Inflammatory macrophage treated with lipopolysaccharide for 4 hours (primary cell): Measurements from ENCODE around the gene BRD7.

ENCODE experiments used
- DNase-seq: peaks from one replicate; pipeline ENCODE4 v3.0.0-alpha.2; 2020

Gene BRD7

DNA sequence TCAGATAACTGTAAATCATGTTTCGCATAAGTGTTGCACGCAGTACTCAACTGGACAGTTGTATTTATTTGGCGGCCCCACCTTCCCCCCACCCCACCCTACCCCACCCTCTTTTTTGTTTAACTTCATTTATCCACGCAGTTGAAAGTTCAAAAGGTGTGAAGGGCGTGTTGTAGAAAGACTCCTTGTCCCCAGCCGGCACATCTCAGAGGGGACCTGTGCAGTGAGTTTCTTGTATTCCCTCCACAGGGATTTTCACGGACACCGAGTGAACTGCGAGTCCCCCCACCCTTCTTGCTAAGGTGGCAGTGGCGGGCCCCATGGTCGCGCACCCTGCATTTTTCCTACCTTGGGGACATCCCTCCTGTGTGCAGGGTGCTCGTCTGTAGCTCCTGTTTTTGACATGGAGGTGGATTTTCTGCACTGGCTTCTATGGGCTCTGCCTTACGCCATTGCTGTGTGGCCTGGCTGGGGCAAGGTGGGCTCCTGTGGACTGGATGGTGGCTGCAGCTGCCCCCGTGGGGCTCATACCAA is 66.2 kb downstream of the BRD7 start:
- no peak for DNase-seq

DNA sequence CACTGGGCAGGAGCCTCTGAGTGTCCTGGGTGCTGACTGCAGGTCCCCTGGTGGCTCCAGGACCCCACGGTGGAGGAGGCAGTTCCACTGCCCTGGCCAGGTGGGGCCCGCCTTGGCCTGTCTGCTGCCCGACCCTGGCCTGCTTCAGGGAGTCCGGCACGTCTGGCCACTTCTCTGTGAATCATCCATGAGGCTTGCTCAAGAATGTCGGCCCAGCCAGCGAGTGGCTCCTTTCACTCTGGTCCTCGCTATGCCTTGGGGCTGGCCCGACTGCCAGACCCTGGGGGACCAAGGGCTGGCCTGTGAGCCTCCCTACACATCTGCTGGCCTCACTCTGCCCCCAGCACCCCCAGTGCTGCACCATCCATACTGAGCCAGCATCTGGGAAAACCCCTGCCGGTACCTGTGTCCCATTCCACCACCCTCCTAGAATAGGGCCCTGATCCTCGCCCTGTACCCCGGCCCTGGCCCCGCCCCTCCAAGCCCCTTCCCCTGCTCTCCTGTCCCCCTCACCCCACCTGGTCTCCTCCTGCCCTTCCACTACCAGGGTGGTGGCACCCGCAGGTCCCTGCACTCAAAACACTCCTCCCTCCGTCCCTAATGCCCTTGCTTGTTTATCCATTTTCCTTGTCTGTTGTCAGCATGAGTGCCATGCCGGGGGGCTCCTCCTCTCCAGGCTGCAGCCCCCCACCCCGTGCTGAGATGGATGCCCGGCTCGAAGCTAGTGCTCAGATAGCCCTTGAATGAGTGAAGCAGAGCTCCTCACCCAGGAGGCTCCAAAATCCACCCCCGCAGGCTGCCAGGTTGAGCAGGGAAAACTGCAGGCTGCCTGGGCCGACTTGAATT is 66.9 kb downstream of the BRD7 start:
- DNase-seq: no peak

DNA sequence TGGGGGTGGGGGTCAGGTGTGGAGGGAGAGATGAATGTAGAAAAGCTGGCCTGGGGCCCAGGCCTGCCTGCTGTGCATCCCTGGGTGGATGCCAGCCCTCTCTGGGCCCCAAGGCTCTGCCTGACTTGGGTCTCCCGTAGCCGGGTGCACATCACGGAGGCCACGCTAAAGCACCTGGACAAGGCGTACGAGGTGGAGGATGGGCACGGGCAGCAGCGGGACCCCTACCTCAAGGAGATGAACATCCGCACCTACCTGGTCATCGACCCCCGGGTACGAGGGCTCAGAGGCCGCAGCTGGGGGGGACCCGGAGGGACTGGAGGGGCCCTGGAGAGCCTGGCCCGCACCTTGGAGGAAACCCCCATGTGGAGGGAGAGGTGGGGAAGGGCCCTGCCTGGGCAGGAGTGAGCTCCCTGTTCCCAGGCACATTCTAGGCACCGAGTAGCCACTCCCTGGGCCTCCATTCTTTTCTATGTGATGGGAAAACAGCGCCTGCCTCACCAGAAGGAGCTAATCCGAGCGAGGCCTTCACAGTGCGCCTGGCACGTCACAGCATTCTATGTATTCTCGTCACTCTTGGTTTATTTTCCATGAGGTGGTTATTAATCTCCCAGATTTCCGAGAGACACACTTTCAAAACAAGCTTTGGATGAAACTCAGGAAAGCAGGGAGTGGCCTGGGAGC is 67.7 kb downstream of the BRD7 start:
- DNase-seq: no peak

DNA sequence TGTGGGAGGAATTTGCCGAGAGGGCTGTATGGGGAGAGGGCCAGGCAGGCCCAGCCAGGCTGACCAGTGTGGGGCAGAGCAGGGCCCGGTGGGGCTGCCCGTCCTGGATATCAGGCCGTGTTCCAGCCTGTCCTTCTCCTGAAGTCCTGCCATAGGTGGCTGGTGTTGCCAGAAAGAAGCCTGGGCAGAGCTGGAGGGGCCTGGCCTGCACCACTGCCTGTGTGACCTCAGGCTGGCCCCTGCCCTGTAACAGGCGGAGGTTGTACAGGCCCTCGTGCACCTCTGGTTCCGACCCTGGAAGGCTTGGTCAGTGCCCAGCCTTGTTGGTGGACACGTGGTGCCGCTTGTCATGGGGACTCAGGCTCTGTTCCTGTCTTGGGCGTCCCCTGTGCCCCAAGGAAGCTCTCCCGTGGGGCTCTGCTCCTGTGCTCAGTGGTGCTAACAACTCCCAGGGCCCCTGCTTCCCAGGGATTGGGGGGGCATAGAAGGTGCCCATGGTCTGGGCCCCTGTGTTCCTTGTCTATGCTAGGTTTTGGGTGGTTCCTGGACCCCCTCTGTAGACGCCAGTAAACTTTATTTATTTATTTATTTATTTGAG is 69.2 kb downstream of the BRD7 start:
- DNase-seq: no peak

DNA sequence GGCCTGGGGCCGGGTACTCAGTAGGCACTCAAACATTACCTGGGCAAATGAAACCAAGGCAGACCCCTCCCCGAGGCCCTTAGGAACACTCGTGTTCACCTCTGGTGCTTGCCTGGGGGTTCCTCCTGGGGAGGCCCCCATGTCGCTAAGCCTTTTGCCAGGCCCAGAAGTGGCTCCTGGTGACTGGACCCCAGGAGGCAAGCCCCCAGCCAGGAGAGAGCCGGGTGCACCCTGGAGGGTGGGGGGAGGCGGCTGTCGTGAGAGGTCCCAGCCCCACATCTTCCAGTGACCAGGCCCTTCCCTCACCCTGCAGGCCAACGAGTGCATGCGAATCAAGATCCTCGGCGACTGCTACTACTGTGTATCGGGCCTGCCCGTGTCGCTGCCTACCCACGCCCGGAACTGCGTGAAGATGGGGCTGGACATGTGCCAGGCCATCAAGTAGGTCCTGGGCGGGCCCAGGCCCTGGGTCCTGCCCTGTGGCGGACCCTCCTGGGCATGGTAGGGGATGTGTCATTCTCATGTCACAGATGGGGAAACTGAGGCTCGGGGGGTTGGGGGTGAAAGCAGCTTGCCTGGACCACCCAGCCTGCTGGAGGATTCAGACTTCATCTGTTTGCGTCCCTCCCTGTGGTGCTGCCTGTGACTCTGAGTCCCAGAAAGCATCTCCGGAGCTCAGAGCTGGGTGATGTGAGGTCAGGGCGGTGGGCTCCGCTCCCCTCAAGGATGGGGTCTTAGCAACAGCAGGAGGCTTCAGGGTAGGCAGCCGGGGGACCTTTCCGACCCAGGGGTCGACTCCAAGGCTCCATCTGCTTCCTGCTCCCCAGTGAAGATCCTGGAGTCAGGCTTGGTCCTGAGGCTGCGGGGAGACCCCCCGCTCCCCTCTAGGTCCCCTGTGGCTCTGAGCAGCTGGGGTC is 69.9 kb downstream of the BRD7 start:
- no peak for DNase-seq

DNA sequence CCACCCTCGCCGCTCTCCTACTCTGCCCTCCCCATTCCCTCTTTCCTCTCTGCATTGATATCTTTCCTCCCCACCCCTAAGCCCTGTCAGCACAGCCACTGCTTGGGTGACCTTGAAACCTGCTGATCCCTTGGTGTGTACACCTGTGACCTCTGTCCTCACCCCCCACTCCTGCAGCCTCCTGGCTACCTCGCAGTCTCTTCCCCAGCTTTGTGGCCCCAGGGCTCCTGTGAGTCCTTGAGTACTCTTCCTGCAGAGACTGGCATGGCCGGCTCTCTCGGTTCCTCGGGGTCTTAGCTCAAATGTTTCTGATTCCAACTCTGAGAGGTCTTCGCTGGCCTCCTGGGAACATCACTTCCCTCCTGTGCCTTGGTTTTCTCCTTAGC is 70.7 kb downstream of the BRD7 start:
- DNase-seq: no peak

DNA sequence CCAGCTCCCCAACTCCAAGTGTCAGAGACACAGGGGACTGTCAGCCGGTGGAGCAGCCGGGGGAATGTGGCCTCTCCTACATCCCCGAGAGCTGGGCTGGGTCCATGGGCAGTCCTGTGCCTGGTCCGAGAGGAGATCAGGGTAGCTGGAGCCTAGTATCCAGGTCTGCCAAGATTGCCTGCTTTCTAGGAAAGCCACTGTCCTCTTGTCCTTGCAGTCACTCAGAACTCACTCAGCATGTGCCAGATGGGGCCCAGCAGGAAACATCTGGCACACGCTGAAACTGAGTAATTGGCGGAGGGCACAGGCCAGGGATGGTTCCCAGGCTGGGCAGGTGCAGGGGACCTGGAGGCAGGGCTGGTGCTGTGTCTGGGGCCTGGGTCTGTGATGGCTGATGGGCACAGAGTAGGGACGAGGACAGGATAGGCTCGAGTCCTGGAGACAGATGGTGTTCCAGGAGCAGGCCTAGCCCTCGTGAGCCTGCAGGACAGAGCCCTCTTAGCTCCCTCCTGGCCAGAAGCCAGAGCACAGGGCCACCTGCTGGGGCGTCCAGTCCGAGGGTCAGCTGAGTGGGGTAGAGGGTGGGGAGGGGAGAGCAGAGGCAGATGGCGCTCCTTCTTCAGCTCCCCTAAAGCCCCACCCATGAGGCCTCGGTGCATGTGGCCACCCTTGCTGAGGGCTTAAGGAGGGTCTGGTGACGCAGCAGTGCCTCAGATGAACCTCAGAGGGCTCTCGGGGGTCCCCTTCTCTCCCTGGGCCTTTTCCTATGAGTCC is 71.3 kb downstream of the BRD7 start:
- no peak for DNase-seq

DNA sequence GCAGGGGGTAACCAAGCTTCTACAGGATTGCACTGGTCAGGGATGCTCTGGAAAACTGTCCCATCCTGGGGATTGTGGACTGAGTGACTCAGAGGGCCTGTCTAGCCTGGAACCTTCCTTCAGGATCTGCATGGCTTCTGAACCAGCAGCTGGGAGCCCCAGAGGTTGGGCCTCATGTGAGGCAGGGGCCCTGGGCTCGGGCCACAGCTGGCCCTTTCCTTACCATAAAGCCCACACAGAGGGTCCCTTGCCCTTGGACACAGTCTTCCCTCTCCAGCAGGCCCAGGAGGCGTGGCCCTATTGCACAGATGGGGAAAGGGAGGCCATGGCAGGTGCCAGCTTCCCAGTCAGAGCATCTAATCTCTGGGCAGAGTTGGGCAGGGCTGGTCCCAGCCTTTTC is 72.0 kb downstream of the BRD7 start:
- no peak for DNase-seq

DNA sequence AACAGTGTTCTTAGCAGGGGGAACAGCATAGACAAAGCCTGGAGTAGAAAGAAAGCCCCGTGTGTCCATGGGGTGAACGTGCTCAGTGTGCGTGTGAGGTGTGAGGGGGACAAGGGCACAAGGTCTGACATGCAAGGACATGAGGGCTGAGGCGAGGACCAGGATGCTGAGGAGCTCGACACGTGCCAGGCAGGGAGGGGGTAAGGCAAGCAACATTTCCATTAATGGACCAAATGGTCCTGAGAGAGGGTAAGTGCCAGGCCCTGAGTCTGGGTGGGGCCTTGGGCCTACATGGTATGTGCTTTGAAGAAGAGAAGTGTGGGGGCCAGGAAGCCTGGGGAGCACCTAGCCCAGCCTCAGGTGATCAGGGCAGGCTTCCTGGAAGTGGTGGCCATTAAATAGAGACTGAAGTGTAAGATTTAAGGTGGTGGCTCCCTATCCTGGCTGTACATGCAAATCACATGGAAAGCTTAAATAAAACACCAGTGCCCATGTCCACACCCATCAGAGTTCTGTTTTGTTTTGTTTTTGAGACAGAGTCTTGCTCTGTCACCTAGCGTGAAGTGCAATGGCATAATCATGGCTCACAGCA is 73.2 kb downstream of the BRD7 start:
- no peak for DNase-seq

DNA sequence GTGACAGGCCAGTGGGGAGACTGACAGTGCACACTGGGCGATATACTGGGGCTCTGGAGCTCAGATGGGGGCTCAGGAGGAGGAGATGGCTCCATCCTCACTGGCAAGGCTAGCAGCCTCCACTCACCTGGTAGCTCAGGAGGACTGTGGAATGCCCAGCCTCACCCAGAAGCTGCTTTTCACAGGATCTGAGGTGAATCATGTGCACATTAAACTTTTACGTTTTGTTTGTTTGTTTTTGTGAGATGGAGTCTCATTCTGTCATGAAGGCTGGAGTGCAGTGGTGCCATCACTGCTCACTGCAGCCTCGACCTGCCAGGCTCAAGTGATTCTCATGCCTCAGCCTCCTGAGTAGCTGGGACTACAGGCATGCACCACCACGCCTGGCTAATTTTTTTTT is 73.8 kb downstream of the BRD7 start:
- DNase-seq: no peak

DNA sequence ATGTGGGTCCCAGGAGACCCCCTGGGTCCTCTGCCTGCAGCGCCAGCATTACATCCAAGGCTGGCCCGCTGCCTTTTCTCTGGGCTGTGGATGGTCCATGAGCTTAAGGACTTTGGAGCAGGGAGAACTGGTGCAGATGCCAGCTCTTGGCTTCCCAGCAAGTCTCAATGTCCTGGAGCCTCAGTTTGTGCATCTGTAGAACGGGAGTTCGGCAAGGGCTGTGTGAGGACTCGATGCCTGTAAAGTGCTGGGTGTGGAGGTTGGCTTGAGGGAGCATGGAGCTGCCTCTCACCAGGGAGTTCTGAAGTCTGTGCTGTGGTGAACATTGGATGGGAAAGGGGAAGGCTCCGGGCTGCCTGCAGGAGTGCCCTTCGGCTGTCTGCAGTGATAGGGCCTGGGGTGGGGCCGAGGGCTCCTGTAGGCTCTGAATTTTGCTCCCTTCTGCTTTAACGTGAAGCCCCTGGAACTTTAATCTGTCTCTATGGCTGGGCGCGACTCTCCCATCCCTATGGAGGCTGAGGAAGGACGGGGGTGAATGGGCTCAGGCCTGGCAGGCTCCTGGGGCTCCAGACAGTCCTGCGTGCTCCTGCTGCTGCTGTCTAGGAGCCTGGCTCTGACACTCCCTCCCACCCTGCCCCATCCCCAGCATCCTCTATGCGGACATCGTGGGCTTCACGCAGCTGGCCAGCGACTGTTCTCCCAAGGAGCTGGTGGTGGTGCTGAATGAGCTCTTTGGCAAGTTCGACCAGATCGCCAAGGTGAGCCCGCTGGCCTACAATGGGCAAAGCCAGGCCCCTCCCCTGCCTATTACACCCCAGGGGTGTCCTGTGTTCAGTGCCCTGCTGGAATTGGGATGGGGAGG is 74.6 kb downstream of the BRD7 start:
- no peak for DNase-seq

DNA sequence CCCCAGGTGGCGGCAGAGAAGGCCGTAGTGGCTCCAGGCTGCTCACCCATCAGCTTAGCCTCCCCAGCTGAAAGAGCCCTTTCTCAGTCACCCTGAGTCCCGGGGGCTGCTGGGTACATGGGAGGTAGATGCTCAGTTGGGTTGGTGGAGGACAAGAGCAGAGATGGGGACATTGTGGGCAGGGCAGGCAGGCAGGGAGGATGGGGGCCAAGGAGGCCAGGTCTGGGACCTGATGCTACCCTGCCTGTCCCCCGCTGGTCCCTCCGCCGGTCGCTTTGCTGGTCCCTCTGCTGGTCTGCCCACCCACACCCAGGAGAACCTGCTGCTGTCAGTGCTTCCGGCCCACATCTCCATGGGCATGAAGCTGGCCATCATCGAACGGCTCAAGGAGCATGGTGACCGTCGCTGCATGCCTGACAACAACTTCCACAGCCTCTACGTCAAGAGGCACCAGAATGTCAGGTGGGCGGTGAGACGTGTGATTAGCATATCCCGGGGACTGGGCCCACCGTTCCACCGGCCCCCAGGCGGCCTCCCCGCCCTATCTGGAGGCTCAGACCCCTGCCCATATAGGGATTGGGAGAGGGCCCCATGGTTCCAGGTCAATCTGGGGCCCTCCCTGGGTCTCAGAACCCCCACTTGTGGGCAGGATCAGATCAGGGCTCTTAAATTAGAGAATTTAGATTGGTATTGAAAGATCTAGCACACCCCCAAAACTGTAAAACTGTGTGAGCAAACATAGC is 75.6 kb downstream of the BRD7 start:
- DNase-seq: no peak

DNA sequence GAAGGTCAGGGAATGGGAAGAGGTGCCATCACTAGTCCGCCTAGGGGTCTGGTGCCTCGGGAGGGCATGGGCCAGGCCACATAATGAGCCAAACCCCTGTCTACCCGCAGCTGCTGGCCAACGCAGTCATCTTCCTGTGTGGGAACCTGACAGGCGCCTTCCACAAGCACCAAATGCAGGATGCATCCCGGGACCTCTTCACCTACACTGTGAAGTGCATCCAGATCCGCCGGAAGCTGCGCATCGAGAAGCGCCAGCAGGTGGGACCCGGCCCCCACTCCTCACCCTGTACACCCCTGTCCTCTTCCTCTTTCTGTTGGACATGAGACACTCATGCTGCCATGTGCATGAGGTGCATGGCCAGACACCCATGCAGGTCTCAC is 76.2 kb downstream of the BRD7 start:
- DNase-seq: no peak

DNA sequence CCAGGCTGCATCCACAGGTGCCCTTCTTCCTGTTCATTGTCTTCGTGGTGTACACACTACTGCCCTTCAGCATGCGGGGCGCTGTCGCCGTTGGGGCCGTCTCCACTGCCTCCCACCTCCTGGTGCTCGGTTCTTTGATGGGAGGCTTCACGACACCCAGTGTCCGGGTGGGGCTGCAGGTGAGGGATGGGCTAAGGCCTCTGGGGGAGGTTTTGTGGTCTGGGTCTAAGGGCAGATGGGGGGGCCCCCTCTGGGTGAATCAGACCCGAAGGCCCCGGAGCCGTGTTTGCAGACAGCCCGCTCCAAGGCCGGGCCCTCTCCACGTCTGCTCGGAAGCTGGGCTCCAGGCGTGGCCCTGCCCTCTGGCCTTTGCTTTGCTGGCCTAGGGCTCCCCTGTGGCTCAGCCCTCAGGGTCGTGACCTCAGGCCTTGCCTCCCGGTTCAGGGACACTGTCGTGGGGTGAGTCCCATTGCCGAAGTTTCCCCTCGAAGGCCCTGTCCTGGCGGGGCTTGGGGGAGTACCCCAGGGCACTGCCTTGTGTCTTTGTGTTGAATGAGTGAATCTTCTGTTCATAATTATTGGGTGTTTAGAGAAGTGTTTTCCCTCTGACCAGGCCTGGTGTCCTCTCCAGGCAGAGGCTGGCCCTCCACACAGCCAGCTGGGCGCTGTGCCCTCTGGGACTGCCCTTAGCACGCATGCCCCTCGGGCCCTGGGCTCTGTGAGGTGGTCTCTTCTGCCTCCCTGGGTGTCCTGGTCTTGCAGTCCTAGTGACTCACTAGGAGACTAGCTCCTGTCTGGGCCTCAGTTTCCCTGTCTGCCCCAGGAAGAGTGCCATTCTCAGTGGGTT is 76.8 kb downstream of the BRD7 start:
- no peak for DNase-seq

DNA sequence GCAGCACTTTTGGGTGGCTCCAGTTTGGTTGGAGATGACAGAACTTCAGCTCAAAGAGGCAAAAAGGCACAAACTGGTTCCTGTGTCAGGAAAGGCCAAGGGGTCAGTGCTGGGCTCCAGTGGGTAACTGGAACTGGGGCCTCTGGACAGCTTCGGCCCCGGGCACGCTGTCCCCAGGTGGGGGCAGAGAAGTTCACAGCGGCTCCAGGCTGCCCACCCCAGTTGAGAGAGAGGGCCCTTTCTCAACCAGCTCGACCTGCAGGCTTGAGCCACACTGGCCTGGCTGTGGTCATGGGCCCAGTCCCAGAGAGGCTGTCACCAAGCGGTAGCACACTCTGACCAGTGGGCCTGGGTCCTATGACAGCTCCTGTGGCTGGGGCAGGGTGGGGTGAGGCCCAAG is 77.9 kb downstream of the BRD7 start:
- DNase-seq: no peak

DNA sequence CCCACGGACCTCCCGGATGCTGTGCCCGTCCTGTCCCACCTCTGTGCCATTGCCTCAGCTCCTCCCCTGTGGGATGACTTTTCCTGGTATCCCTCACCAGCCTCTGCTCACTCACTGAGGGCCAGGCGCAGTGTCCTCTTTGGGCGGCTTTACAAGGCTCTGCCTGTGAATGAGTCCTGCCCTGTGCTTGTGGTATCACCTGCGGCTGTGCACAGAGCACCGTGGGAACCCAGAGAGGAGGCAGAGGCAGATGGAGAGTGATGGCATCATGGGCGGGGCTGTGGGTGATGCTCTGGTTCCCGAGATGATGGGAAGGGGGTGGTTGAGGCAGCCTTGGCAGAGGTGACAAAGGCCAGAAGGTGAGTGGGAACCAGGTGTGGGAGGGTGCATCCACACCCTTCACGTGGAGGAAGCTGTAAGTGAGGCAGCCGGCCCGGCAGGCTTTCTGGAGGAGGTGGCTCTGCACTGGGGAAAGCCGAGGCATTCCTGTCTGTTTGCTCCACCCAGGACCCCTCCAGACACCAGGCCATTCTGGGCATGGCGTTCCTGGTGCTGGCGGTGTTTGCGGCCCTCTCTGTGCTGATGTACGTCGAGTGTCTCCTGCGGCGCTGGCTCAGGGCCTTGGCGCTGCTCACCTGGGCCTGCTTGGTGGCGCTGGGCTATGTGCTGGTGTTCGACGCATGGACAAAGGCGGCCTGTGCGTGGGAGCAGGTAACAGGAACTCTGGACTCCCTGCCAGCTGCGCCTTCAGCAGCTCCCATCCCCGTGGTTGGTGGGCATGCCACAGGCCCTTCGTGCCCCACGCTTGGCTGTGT is 78.6 kb downstream of the BRD7 start:
- no peak for DNase-seq

DNA sequence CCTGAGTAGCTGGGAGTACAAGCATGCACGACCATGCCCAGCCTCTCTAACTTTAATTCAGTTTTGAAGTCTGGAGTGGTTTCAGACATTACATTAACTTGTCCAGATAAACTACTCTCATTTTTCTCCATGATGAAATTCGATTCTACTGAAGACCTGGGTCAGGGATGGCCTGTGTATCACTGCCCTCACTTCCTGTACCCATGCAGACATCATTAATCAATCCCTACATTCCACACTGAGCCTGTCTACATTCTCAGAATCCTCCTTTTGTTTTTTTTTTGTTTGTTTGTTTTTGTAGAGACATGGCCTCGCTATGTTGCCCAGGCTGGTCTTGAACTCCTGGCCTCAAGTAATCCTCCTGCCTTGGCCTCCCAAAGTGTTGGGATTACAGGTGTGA is 79.9 kb downstream of the BRD7 start:
- DNase-seq: no peak

DNA sequence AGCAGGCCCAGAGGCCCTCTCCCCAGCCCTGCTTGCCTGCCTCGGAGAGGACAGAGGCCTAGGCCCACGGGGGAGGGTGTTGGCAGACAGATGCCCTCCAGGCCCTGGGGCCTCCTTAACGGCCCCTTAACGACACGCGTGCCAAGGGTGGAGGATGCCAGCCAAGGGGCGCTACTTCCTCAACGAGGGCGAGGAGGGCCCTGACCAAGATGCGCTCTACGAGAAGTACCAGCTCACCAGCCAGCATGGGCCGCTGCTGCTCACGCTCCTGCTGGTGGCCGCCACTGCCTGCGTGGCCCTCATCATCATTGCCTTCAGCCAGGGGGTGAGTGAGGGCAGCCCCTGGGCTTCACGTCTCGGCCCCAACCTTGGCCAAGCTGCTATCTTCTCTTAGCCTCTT is 80.8 kb downstream of the BRD7 start:
- no peak for DNase-seq
